ENCODE measurements around the gene DUSP3. TPM values are rescaled to one million over a fixed set of nuclear protein-coding genes. Genes with fewer than 3 reads are reported as not detected.

DUSP3 gene
- total RNA-seq, 4 donors from 2014 or later, result 130 to 182 (median 158) TPM

DNA sequence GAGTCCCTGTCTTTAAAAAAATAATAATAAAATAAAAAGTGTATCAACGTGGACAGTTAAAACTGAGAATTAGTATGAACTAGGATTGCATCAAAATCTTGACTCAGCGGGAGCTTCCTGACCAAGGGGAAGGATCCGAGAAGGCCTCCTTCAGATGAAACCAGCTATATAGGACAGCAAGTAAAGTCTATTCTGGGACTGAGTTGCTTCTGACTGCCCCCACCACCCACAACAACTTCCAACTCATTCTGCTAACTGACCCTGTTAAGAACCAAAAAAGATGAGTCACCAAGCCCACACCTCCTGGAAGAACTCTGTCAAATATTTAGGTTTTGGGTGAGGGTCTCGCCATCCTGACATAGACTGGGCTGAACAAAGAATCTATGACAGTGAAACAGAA lies 29.3 kb upstream of the DUSP3 start:
- no peak for TF ChIP-seq POLR2A (IDR thresholded peaks at IDR 0.05; ENCODE audit: low read depth)
- TF ChIP-seq, protein P1, sequence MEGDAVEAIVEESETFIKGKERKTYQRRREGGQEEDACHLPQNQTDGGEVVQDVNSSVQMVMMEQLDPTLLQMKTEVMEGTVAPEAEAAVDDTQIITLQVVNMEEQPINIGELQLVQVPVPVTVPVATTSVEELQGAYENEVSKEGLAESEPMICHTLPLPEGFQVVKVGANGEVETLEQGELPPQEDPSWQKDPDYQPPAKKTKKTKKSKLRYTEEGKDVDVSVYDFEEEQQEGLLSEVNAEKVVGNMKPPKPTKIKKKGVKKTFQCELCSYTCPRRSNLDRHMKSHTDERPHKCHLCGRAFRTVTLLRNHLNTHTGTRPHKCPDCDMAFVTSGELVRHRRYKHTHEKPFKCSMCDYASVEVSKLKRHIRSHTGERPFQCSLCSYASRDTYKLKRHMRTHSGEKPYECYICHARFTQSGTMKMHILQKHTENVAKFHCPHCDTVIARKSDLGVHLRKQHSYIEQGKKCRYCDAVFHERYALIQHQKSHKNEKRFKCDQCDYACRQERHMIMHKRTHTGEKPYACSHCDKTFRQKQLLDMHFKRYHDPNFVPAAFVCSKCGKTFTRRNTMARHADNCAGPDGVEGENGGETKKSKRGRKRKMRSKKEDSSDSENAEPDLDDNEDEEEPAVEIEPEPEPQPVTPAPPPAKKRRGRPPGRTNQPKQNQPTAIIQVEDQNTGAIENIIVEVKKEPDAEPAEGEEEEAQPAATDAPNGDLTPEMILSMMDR (IDR thresholded peaks at IDR 0.05), result no peak
- TF ChIP-seq POLR2AphosphoS5 (IDR thresholded peaks at IDR 0.05), result no peak
- TF ChIP-seq EP300 (IDR thresholded peaks at IDR 0.05), result no peak
- H3K27me3 ChIP-seq, result no peaks in the 10 kb centered on the region
- intact Hi-C loops (cut with DNase I), result no loop called here
- no peak overlapping the region for H3K27ac ChIP-seq (replicated peaks in 1 of 4)
- no peak overlapping the region for H3K4me3 ChIP-seq
- no peaks in the 10 kb centered on the region for H3K4me1 ChIP-seq
- no peaks in the 10 kb centered on the region for H3K9me3 ChIP-seq
- H3K36me3 ChIP-seq, result peaks cover 5 to 85% (median 47%) of the 10 kb centered on the region in 4 donors
- WGBS, result 89% methylated on average over 4 of the region's 4 CpGs
- DNase-seq (ENCODE audit: extremely low spot score), result no peak

DNA sequence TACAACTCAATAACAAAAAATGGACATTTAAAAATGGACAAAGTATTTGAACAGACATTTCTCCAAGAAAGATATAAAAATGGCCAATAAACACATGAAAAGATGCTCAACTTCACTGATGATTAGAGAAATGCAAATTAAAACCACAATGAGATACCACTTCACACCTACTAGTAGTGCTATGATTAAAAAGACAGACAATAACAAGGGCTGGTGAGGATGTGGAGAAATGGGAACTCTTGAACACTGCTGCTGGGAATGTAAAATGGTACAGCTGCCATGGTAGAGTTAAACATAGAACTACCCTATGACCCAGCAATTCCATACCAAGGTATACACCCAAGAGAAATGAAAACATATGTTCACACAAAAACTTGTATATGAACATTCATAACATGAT lies 26.3 kb upstream of the DUSP3 start:
- TF ChIP-seq, protein P1 (IDR thresholded peaks at IDR 0.05), result no peak
- TF ChIP-seq POLR2AphosphoS5 (IDR thresholded peaks at IDR 0.05) (no peak), POLR2A (IDR thresholded peaks at IDR 0.05; ENCODE audit: low read depth) (no peak), EP300 (IDR thresholded peaks at IDR 0.05) (no peak)
- DNase-seq (ENCODE audit: extremely low spot score), result no peak
- H3K27ac ChIP-seq (replicated peaks in 1 of 4), result no peak overlapping the region
- no peaks in the 10 kb centered on the region for H3K4me1 ChIP-seq
- peaks cover 5 to 81% (median 45%) of the 10 kb centered on the region in 4 donors for H3K36me3 ChIP-seq
- intact Hi-C loops (cut with DNase I), result no loop called here
- H3K4me3 ChIP-seq, result no peak overlapping the region
- no peaks in the 10 kb centered on the region for H3K9me3 ChIP-seq
- H3K27me3 ChIP-seq, result no peaks in the 10 kb centered on the region

DNA sequence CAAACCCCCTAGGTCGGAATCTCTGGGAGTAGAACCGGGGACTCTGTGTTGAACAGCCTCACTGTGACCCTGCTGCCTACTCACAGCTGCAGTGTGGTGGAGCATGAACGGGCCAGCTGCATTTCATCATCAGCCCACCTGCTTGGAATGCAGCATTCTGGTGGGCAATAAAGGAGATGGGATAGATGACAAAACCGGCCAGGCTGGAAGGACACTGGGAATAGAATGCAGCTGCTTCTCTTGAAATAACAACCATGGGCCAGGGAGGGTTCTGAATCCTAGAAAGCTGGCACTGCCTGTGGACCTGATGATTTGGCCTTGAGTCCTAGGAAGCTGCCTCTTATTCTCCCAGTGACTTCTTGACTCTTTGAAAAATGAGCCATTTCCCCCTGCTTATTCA lies 25.0 kb upstream of the DUSP3 start:
- Histone ChIP-seq H3K9me3 (no peaks in the 10 kb centered on the region), H3K27me3 (no peaks in the 10 kb centered on the region), H3K36me3 (peaks cover 5 to 67% (median 38%) of the 10 kb centered on the region in 4 donors), H3K27ac (replicated peaks in 1 of 4) (no peak overlapping the region), H3K4me3 (no peak overlapping the region), H3K4me1 (no peaks in the 10 kb centered on the region)
- 51% methylated on average over 2 of the region's 4 CpGs for WGBS
- no peak for DNase-seq (ENCODE audit: extremely low spot score)
- intact Hi-C loops (cut with DNase I), result no loop called here
- no peak for TF ChIP-seq EP300 (IDR thresholded peaks at IDR 0.05)
- no peak for TF ChIP-seq POLR2AphosphoS5 (IDR thresholded peaks at IDR 0.05)
- TF ChIP-seq, protein P1 (IDR thresholded peaks at IDR 0.05), result no peak
- no peak for TF ChIP-seq POLR2A (IDR thresholded peaks at IDR 0.05; ENCODE audit: low read depth)

DNA sequence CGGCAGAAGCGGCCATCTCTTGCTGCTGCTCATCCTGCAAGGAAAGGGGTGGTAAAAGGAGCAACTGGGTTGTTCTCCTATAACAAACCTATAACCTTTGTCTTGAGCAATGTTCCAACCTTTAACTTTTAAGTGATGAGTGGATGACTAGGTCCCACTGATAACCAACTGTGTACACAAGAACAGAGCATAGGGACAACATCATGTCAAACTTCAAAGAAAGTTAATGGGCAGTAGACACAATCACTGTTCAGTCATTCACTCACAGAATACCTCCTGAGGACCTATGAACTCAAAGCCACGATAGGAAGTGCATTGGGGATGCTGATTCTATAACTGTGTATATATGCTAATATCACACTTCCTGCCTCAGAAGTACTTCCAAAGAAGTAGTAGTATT lies 23.1 kb upstream of the DUSP3 start:
- intact Hi-C loops (cut with DNase I), result no loop called here
- H3K4me3 ChIP-seq, result no peak overlapping the region
- H3K36me3 ChIP-seq, result peaks cover 0 to 48% (median 28%) of the 10 kb centered on the region in 4 donors
- 73% methylated on average over 3 of the region's 3 CpGs for WGBS
- H3K4me1 ChIP-seq, result no peaks in the 10 kb centered on the region
- peaks cover 0 to 6% (median 0%) of the 10 kb centered on the region in 4 donors for H3K27me3 ChIP-seq
- TF ChIP-seq POLR2A (IDR thresholded peaks at IDR 0.05; ENCODE audit: low read depth), result no peak
- TF ChIP-seq, protein P1 (IDR thresholded peaks at IDR 0.05), result no peak
- TF ChIP-seq EP300 (IDR thresholded peaks at IDR 0.05), result no peak
- no peak for DNase-seq (ENCODE audit: extremely low spot score)
- H3K9me3 ChIP-seq, result no peaks in the 10 kb centered on the region
- H3K27ac ChIP-seq (replicated peaks in 1 of 4), result no peak overlapping the region

DNA sequence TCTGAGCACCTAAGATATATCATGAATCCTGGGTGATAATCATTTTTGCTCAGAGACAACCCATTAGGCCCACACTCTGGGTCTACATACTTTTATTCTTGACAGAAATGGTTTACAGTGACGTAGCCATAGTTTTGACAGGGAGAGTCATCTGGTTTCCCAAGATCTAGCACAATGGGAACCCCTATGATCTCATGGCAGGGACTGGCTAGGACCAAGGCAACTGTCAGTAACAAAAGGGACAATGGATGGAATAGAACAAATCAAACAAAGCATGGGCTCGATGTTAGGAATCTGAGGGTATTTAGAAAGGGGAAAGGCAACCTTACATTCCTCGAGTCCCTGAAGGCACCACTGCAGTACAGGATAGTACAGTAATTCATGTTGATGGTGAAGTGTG lies 22.0 kb upstream of the DUSP3 start:
- intact Hi-C loops (cut with DNase I), result no loop called here
- WGBS, result 89% methylated on average over 3 of the region's 3 CpGs
- no peak overlapping the region for H3K27ac ChIP-seq (replicated peaks in 1 of 4)
- peaks cover 0 to 6% (median 0%) of the 10 kb centered on the region in 4 donors for H3K27me3 ChIP-seq
- H3K9me3 ChIP-seq, result no peaks in the 10 kb centered on the region
- H3K36me3 ChIP-seq, result peaks cover 0 to 39% (median 23%) of the 10 kb centered on the region in 4 donors
- no peak overlapping the region for H3K4me3 ChIP-seq
- no peak for DNase-seq (ENCODE audit: extremely low spot score)
- TF ChIP-seq POLR2A (IDR thresholded peaks at IDR 0.05; ENCODE audit: low read depth) (no peak), POLR2AphosphoS5 (IDR thresholded peaks at IDR 0.05) (no peak), EP300 (IDR thresholded peaks at IDR 0.05) (no peak)
- TF ChIP-seq, protein P1 (IDR thresholded peaks at IDR 0.05), result no peak
- no peaks in the 10 kb centered on the region for H3K4me1 ChIP-seq

All from esophagus muscularis mucosa (tissue), 4 donors.